ENCODE results near the gene PPP1R14B.
"Not testable (repeated sequence)": the region's sequence is repeated elsewhere in the genome, so short reads cannot be mapped to it uniquely, and the experiment has no call there.

Gene PPP1R14B

GRCh38 chr11:64260147-64260708, 13.5 kb upstream of the PPP1R14B start:
- no peak for DNase-seq

GRCh38 chr11:64259533-64260067, 12.9 kb upstream of the PPP1R14B start:
- DNase-seq = no peak

GRCh38 chr11:64258946-64259532, 12.3 kb upstream of the PPP1R14B start:
- no peak for DNase-seq

GRCh38 chr11:64258356-64258755, 11.6 kb upstream of the PPP1R14B start:
- DNase-seq = no peak

- no peak for DNase-seq
Measured at GRCh38 chr11:64256300-64256699, 9.6 kb upstream of the PPP1R14B start.

- no peak for DNase-seq
Measured at GRCh38 chr11:64255135-64256128, 8.7 kb upstream of the PPP1R14B start.

GRCh38 chr11:64254326-64254725, 7.6 kb upstream of the PPP1R14B start:
- DNase-seq = no peak

GRCh38 chr11:64253481-64253880, 6.7 kb upstream of the PPP1R14B start:
- no peak for DNase-seq

GRCh38 chr11:64253043-64253442, 6.3 kb upstream of the PPP1R14B start:
- no peak for DNase-seq

- peak; percentile 45 for DNase-seq
Measured at GRCh38 chr11:64252003-64252872, 5.5 kb upstream of the PPP1R14B start.

GRCh38 chr11:64251753-64252002, 4.9 kb upstream of the PPP1R14B start:
- DNase-seq = no peak

- DNase-seq = peak; percentile 59
Measured at GRCh38 chr11:64251016-64251752, 4.4 kb upstream of the PPP1R14B start, which contains the start of gene PLCB3. PLCB3 (plus strand) TSS chr11:64251530; CDS start chr11:64251650, 120 bp downstream.

- DNase-seq = peak; percentile 27
Measured at GRCh38 chr11:64250415-64251015, 3.8 kb upstream of the PPP1R14B start.

- no peak for DNase-seq
Measured at GRCh38 chr11:64249563-64250414, 3.0 kb upstream of the PPP1R14B start.

GRCh38 chr11:64249038-64249437, 2.3 kb upstream of the PPP1R14B start:
- no peak for DNase-seq

GRCh38 chr11:64248578-64248977, 1.8 kb upstream of the PPP1R14B start:
- no peak for DNase-seq

GRCh38 chr11:64247729-64248531, 1.2 kb upstream of the PPP1R14B start:
- no peak for DNase-seq

- DNase-seq = not testable (repeated sequence)
Measured at GRCh38 chr11:64246621-64246870, 197 bp downstream of the PPP1R14B start.

GRCh38 chr11:64245797-64246620, 734 bp downstream of the PPP1R14B start:
- peak; percentile 96 for DNase-seq

All from fibroblast of skin of scalp (primary cell).